CD14-positive monocyte (primary cell): Measurements from ENCODE around the gene CCDC134. TPM values are rescaled to one million over a fixed set of nuclear protein-coding genes. Genes with fewer than 3 reads are reported as not detected.

Source experiments
- DNase-seq, 3 donors: peaks; one replicate each; pipeline ENCODE4 v3.0.0-alpha.2; 2011 to 2022
- H2AFZ ChIP-seq: 2 replicates; pipeline ENCODE4 v1.6.0; 2012; ENCODE audit warnings: mild to moderate bottlenecking, low read depth, low read length, inconsistent platforms; ENCODE audit not compliant: insufficient read depth, poor library complexity, severe bottlenecking
- H3K27ac ChIP-seq, 2 donors: 1 replicate in 1 of 2; 2 replicates in 1 of 2; pipeline ENCODE4 v1.5.1; 2012 to 2013; ENCODE audit warnings: low read length in 2 of 2, control low read depth in 1 of 2, inconsistent platforms in 1 of 2, low read depth in 1 of 2, mild to moderate bottlenecking in 1 of 2
- H3K27me3 ChIP-seq, 2 donors: one replicate each; pipeline versions ENCODE4 v1.6.0 to v1.6.1; 2011 to 2013; ENCODE audit warnings: low read length in 2 of 2; ENCODE audit not compliant: control insufficient read depth in 2 of 2, insufficient read depth in 2 of 2
- H3K36me3 ChIP-seq, 2 donors: replicated peaks in 1 of 2; 1 replicate in 1 of 2; 2 replicates in 1 of 2; pipeline versions ENCODE4 v1.5.1 to v1.6.1; 2012 to 2013; ENCODE audit warnings: low read length in 2 of 2, control low read depth in 1 of 2, inconsistent platforms in 1 of 2, mild to moderate bottlenecking in 1 of 2; ENCODE audit not compliant: insufficient read depth in 2 of 2, control insufficient read depth in 1 of 2
- H3K4me1 ChIP-seq, 2 donors: 1 replicate in 1 of 2; 2 replicates in 1 of 2; pipeline versions ENCODE4 v1.5.1 to v1.6.1; 2012 to 2013; ENCODE audit warnings: low read length in 2 of 2, control low read depth in 1 of 2, inconsistent platforms in 1 of 2, mild to moderate bottlenecking in 1 of 2, moderate library complexity in 1 of 2; ENCODE audit not compliant: insufficient read depth in 2 of 2, control insufficient read depth in 1 of 2
- H3K4me2 ChIP-seq: replicated peaks from 2 replicates; pipeline ENCODE3; 2012; ENCODE audit warnings: low read length, moderate library complexity, mild to moderate bottlenecking; ENCODE audit not compliant: poor library complexity, severe bottlenecking; ENCODE audit errors: extremely low read depth
- H3K4me3 ChIP-seq, 3 experiments: fragments of 200-600 bp in 1 of 3; sonication (generic) in 1 of 3; replicated peaks in 1 of 3; 1 replicate in 2 of 3; 2 replicates in 1 of 3; pipeline ENCODE4 v1.5.1; 2011 to 2013; ENCODE audit warnings: low read length in 3 of 3, mild to moderate bottlenecking in 3 of 3, control low read depth in 2 of 3, low read depth in 2 of 3, inconsistent platforms in 1 of 3, moderate library complexity in 1 of 3
- H3K79me2 ChIP-seq: 2 replicates; pipeline ENCODE4 v1.6.0; 2012; ENCODE audit warnings: mild to moderate bottlenecking, control low read depth, inconsistent platforms, low read length, moderate library complexity; ENCODE audit not compliant: insufficient read depth
- H3K9ac ChIP-seq: 2 replicates; pipeline ENCODE4 v1.6.0; 2017; ENCODE audit warnings: low read length, mild to moderate bottlenecking; ENCODE audit not compliant: insufficient read depth, poor library complexity, severe bottlenecking
- H3K9me3 ChIP-seq, 2 donors: replicated peaks in 1 of 2; 1 replicate in 1 of 2; 2 replicates in 1 of 2; pipeline versions ENCODE4 v1.5.1 to v1.6.1; 2012 to 2013; ENCODE audit warnings: low read length in 2 of 2, control low read depth in 1 of 2; ENCODE audit not compliant: control insufficient read depth in 1 of 2, insufficient read depth in 1 of 2
- H4K20me1 ChIP-seq: 2 replicates; pipeline ENCODE4 v1.6.0; 2012; ENCODE audit warnings: mild to moderate bottlenecking, low read length, control low read depth, moderate library complexity; ENCODE audit not compliant: insufficient read depth
- H3K27ac Mint-ChIP-seq, 7 donors: one replicate each; pipeline ENCODE4 v1.8.0; 2020; ENCODE audit warnings: mild to moderate bottlenecking in 7 of 7, mixed read lengths in 7 of 7, moderate library complexity in 6 of 7, inconsistent platforms in 2 of 7
- H3K27me3 Mint-ChIP-seq, 3 donors: one replicate each; pipeline ENCODE4 v1.8.0; 2021 to 2022; ENCODE audit warnings: low read depth in 3 of 3, mild to moderate bottlenecking in 3 of 3, mixed read lengths in 3 of 3, moderate library complexity in 3 of 3, inconsistent platforms in 1 of 3
- H3K36me3 Mint-ChIP-seq, 2 donors: one replicate each; pipeline ENCODE4 v1.8.0; 2020; ENCODE audit warnings: mixed read lengths in 2 of 2, inconsistent platforms in 1 of 2, mild to moderate bottlenecking in 1 of 2
- H3K4me1 Mint-ChIP-seq: one replicate; pipeline ENCODE4 v1.8.0; 2020; ENCODE audit warnings: mild to moderate bottlenecking, mixed read lengths
- H3K4me3 Mint-ChIP-seq, 2 donors: one replicate each; pipeline ENCODE4 v1.8.0; 2020; ENCODE audit warnings: mild to moderate bottlenecking in 2 of 2, mixed read lengths in 2 of 2, moderate library complexity in 1 of 2
- H3K9me3 Mint-ChIP-seq, 7 donors: one replicate each; pipeline ENCODE4 v1.8.0; 2020 to 2022; ENCODE audit warnings: mixed read lengths in 7 of 7, mild to moderate bottlenecking in 6 of 7, moderate library complexity in 6 of 7, inconsistent platforms in 2 of 7
- CTCF ChIP-seq: fragments of 200-600 bp; IDR thresholded peaks from one replicate; pipeline ENCODE4 v1.8.0; 2022; ENCODE audit warnings: antibody characterized with exemption, mild to moderate bottlenecking
- WGBS: methylation state at CpG from one replicate; pipeline ENCODE4 v1.1.5; 2013; ENCODE audit warnings: missing lambda C conversion rate; ENCODE audit not compliant: insufficient coverage; 5-methylcytosine and 5-hydroxymethylcytosine counted together
- intact Hi-C, 2 donors: fragments of 100-400 bp; cut with micrococcal nuclease; formaldehyde crosslinking; loops; one replicate each; pipeline versions ENCODE4 v1.15.0 to v1.15.1; 2023
- polyA plus RNA-seq, 3 donors: library from polyadenylated mRNA; depleted of rRNA in 1 of 3; unstranded in 2 of 3; stranded (reverse) in 1 of 3; fragments of 300-500 nt in 2 of 3; fragments of >200 nt in 1 of 3; fragmentation: Illumina TruSeq in 2 of 3; gene quantifications; 1 replicate in 2 of 3; 2 replicates in 1 of 3; pipeline ENCODE4 v1.2.3, GENCODE V29; 2012 to 2021

CCDC134 gene
- polyA plus RNA-seq, 3 donors, result 2.1 to 5.3 (median 2.4) TPM

DNA sequence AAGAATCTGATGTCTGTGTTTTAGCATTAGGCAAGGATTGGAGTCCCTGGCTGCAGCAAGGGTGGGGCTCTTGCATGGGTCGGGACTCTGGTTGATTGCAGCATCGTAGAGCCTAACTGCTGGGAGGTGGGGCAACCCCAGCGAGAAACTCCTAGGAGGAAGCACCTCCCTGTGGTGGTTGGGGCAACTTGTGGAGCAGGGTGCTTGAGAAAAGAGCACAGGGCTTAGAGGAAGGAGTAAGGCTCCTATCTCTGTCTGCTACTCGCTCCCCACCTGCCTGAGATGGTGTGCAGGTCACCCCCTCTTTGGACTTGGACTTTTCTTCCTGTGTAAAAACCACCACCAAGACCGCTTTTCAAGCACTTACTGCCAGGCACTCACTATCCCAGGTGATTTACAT is 48.0 kb downstream of the CCDC134 start:
- peaks cover 69% of the 10 kb centered on the region for H4K20me1 ChIP-seq
- peaks cover 91% of the 10 kb centered on the region for H3K79me2 ChIP-seq

DNA sequence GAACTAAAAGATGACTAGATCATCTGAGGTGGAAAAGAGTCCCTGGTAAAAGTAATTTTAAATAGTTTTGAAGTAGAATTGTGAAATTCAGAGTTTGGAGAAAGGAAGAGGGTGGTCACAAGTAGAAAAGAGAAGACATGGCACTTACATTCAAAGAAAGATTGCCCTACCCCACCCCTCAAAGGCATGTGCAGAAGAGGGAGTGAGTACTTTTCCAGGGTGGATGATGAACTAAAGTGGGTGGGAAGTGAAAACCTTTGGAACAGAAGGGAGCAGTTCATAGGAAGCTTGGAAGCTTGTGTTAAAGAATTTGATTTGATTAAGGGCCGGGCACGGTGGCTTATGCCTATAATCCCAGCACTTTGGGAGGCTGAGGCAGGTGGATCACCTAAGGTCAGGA is 56.0 kb downstream of the CCDC134 start:
- Histone ChIP-seq H3K27ac (no peak overlapping the region), H3K4me2 (no peak overlapping the region), H3K4me1 (peaks cover 0 to 20% of the 10 kb centered on the region in 2 donors), H4K20me1 (peaks cover 79% of the 10 kb centered on the region), H3K36me3 (peaks cover 0 to 3% of the 10 kb centered on the region in 2 donors), H3K4me3 (no peak overlapping the region), H2AFZ (no peak overlapping the region), H3K27me3 (no peaks in the 10 kb centered on the region), H3K9ac (no peak overlapping the region), H3K9me3 (no peaks in the 10 kb centered on the region), H3K79me2 (peaks cover 93% of the 10 kb centered on the region)
- no peak for TF ChIP-seq CTCF
- 100% methylated on average over 2 of the region's 2 CpGs for WGBS
- Mint-ChIP-seq H3K27me3 (peaks cover 0 to 1% (median 0%) of the 10 kb centered on the region in 3 donors), H3K9me3 (no peaks in the 10 kb centered on the region), H3K27ac (peak overlapping the region in 3 of 7 donors; percentile 6 to 80 (median 52)), H3K4me1 (peaks cover 25% of the 10 kb centered on the region), H3K4me3 (no peak overlapping the region), H3K36me3 (peaks cover 6 to 25% of the 10 kb centered on the region in 2 donors)
- no peak for DNase-seq
- intact Hi-C loops, result loop anchor here (2.0 to 10.0 kb wide), 5 partner anchors 34 to 162 kb away; partner anchors contain the start of gene MEI1 (in 2 of the 2)

More for the DNA sequence above, 48.0 kb downstream of the CCDC134 start:
- peak overlapping the region in 1 of 2 donors; percentile 26 for H3K4me3 Mint-ChIP-seq
- H3K4me1 Mint-ChIP-seq, result peaks cover 45% of the 10 kb centered on the region
- WGBS, result 4% methylated on average over 4 of the region's 5 CpGs
- Histone ChIP-seq H3K4me3 (peak overlapping the region in 1 of 3 experiments; percentile 4), H3K27ac (peak overlapping the region; percentile 20 to 67), H3K27me3 (no peaks in the 10 kb centered on the region), H3K4me1 (peaks cover 15 to 25% of the 10 kb centered on the region in 2 donors), H3K4me2 (peak overlapping the region; percentile 25), H2AFZ (peak overlapping the region; percentile 37), H3K36me3 (peaks cover 0 to 1% of the 10 kb centered on the region in 2 donors), H3K9me3 (no peaks in the 10 kb centered on the region), H3K9ac (no peak overlapping the region)
- H3K9me3 Mint-ChIP-seq, result no peaks in the 10 kb centered on the region
- no peaks in the 10 kb centered on the region for H3K27me3 Mint-ChIP-seq
- intact Hi-C loops, result no loop called here
- TF ChIP-seq CTCF, result peak; percentile 43
- H3K36me3 Mint-ChIP-seq, result peaks cover 18 to 19% of the 10 kb centered on the region in 2 donors
- DNase-seq, result peak; percentile 86 to 92 (median 88)
- H3K27ac Mint-ChIP-seq, result peak overlapping the region; percentile 74 to 96 (median 90)
